GM12878 (cell line): ENCODE results near the gene SLC15A4.
"Not testable (repeated sequence)": the region's sequence is repeated elsewhere in the genome, so short reads cannot be mapped to it uniquely, and the experiment has no call there.

Experiments
- BCLAF1 ChIP-seq: fragments of 450-650 bp; IDR thresholded peaks from 2 replicates; pipeline ENCODE4 v1.6.1; 2017; ENCODE audit warnings: antibody characterized with exemption, mild to moderate bottlenecking, moderate library complexity
- CBX3 ChIP-seq: fragments of 200-600 bp; sonication (generic); IDR thresholded peaks from 2 replicates; pipeline ENCODE4 v1.6.1; 2016; ENCODE audit warnings: low read depth, borderline replicate concordance
- CTCF ChIP-seq, 3 experiments: IDR thresholded peaks in 2 of 3; conservative IDR thresholded peaks in 1 of 3; 2 replicates each; pipeline ENCODE4 v1.5.1; 2011; ENCODE audit warnings: low read depth in 3 of 3, low read length in 3 of 3, mild to moderate bottlenecking in 3 of 3, control low read depth in 2 of 3, moderate library complexity in 2 of 3, inconsistent platforms in 1 of 3, mixed read lengths in 1 of 3; ENCODE audit not compliant: control insufficient read depth in 2 of 3, insufficient read depth in 1 of 3; ENCODE audit errors: extremely low read depth in 1 of 3
- EP300 ChIP-seq, 2 experiments: fragments of 150-350 bp in 1 of 2; IDR thresholded peaks; 2 replicates each; pipeline ENCODE4 v1.6.1; 2011 to 2012; ENCODE audit warnings: low read depth in 2 of 2, low read length in 2 of 2, borderline replicate concordance in 1 of 2, improper control_type of control experiment in 1 of 2, inconsistent platforms in 1 of 2; ENCODE audit not compliant: control insufficient read depth in 1 of 2
- ETV6 ChIP-seq, 2 experiments: fragments of 450-650 bp in 1 of 2; IDR thresholded peaks in 1 of 2; conservative IDR thresholded peaks in 1 of 2; 2 replicates each; pipeline ENCODE4 v1.6.1; 2014; ENCODE audit warnings: antibody characterized with exemption in 1 of 2, borderline replicate concordance in 1 of 2, low read depth in 1 of 2, mild to moderate bottlenecking in 1 of 2, moderate library complexity in 1 of 2
- GABPA ChIP-seq: IDR thresholded peaks from 2 replicates; pipeline ENCODE4 v1.6.1; 2014; ENCODE audit warnings: antibody characterized with exemption, low read depth, mild to moderate bottlenecking, inconsistent platforms
- JUND ChIP-seq: IDR thresholded peaks from 2 replicates; pipeline ENCODE4 v1.6.1; 2012; ENCODE audit warnings: low read depth, mild to moderate bottlenecking, low read length, improper control_type of control experiment, moderate library complexity
- KDM1A ChIP-seq: fragments of 200-600 bp; sonication (generic); IDR thresholded peaks from 2 replicates; pipeline ENCODE4 v1.6.1; 2016; ENCODE audit warnings: borderline replicate concordance
- MLLT1 ChIP-seq: fragments of 450-650 bp; IDR thresholded peaks from 2 replicates; pipeline ENCODE4 v1.6.1; 2016; ENCODE audit warnings: mild to moderate bottlenecking
- MXI1 ChIP-seq: fragments of 150-350 bp; IDR thresholded peaks from 2 replicates; pipeline ENCODE4 v1.6.1; 2011; ENCODE audit warnings: low read depth, mild to moderate bottlenecking, inconsistent platforms, low read length, improper control_type of control experiment
- POLR2A ChIP-seq: IDR thresholded peaks from 2 replicates; pipeline ENCODE4 v1.6.1; 2011; ENCODE audit warnings: low read depth, mild to moderate bottlenecking, low read length
- SIN3A ChIP-seq: IDR thresholded peaks from 2 replicates; pipeline ENCODE4 v1.6.1; 2012; ENCODE audit warnings: low read depth, low read length, improper control_type of control experiment
- WRNIP1 ChIP-seq: IDR thresholded peaks from 2 replicates; pipeline ENCODE4 v1.6.1; 2011; ENCODE audit warnings: low read depth, low read length, improper control_type of control experiment, borderline replicate concordance
- ZBTB40 ChIP-seq: fragments of 450-650 bp; IDR thresholded peaks from 2 replicates; pipeline ENCODE4 v1.6.1; 2016; ENCODE audit warnings: mild to moderate bottlenecking, moderate library complexity, borderline replicate concordance

- not testable (repeated sequence) for TF ChIP-seq CTCF (IDR thresholded peaks at IDR 0.05 in 2 of 3, conservative IDR thresholded peaks at IDR 0.05 in 1 of 3; ENCODE audit: control insufficient read depth in 2 of 3, extremely low read depth in 1 of 3, insufficient read depth in 1 of 3, low read depth in 3 of 3, low read length in 3 of 3); MXI1; EP300 (IDR thresholded peaks at IDR 0.05; ENCODE audit: borderline replicate concordance in 1 of 2, control insufficient read depth in 1 of 2, low read depth in 2 of 2, low read length in 2 of 2); WRNIP1; JUND; GABPA; ZBTB40; SIN3A; BCLAF1; ETV6 (conservative IDR thresholded peaks at IDR 0.05 in 1 of 2, IDR thresholded peaks at IDR 0.05 in 1 of 2; ENCODE audit: borderline replicate concordance in 1 of 2, low read depth in 1 of 2); KDM1A; MLLT1; CBX3; POLR2A
These were observed 18.4 kb downstream of the SLC15A4 start for GRCh38 chr12:128805406-128805805.
